Anterior cingulate cortex (tissue), 58 donors: Measurements from ENCODE around the gene PRELID2.
"Not testable (repeated sequence)": the region's sequence is repeated elsewhere in the genome, so short reads cannot be mapped to it uniquely, and the experiment has no call there.

Experiments
- DNase-seq, 58 donors: peaks; one replicate each; lab custom pipeline; 2025; lab: John Stamatoyannopoulos, UW

PRELID2 gene

DNA sequence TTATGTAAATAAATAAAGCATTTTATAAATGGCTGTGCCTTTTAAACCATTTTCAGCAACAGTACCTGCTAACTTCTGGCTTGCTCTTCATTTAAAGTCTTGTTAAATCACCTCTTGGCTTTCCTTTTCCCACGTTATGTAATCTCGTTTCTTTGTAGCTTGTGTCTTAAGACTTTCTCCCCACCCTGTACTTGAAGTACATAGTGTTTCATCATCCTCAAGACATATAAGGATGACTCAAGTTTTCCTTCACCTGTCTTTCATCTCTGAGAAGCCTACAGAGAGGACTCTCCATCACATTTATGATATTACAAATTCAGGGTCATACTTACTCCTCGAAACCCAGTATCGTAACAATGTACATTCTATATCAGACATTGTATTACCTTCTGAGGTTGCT lies 33.9 kb downstream of the PRELID2 start:
- no peak for DNase-seq

GRCh38 chr5:145800181-145800580 lies 35.0 kb downstream of the PRELID2 start:
- DNase-seq, result no peak

DNA sequence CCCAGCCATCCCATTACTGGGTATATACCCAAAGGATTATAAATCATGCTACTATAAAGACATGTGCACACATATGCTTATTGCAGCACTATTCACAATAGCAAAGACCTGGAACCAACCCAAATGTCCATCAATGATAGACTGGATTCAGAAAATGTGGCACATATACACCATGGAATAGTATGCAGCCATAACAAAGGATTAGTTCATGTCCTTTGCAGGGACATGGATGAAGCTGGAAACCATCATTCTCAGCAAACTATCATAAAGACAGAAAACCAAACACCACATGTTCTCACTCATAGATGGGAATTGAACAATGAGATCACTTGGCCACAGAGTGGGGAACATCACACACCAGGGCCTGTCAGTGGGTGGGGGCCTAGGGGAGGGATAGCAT lies 36.6 kb downstream of the PRELID2 start:
- not testable (repeated sequence) for DNase-seq

DNA sequence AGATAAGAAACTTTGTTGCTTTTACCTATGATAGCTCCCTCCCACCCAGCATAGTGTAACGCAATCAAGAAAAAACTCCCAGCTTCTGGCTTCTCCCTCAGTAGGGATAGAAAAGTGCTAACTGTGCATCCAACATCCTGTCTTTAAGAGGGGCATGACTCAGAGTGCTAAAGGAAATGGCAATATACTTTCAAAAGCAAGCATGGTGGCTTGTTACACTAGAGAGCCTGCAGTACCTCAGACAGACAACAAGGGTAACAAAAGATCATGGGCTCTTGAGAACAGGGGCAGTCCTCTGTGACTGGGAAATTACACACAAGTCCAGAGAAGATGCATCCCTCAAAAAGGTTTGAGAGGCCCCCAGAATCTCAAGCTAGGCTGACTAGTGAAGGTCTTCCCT lies 37.8 kb downstream of the PRELID2 start:
- DNase-seq, result no peak

DNA sequence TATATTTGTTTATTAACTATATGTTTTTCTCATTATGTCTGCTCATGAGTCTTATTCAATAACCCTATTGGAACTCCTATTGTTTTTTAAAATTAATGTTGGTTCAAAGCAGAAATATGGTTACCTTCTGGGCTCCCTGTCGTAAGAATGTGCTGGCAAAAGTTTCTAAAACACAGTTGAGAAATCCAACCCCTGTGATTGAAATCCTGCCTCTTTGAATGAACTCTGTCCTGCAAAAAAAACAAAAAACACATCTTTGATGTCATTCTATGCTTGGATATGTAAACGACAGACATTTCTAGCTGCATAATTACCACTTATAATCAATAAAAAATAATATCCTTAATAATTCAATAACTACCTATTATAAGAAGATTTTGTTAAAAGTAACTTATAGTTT lies 38.8 kb downstream of the PRELID2 start:
- DNase-seq, result no peak

DNA sequence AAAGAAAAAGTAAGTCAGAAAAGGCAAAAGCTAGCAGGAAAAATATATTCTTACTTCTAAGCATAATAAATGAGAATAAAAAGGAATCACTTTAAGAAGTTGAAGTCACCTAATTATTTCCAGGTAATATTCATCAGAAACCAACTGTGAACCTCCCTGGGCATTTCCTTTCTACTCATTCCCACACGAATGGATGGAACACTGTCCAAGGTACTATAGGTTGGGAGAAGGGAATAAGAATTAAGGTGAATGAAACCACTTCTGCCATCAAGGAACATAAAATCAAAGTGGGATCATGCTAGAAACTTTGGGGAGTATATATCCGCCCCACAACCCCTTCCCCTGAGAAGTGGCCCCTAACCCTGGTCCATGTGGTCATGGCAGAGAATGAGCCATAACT lies 41.6 kb downstream of the PRELID2 start:
- no peak for DNase-seq

DNA sequence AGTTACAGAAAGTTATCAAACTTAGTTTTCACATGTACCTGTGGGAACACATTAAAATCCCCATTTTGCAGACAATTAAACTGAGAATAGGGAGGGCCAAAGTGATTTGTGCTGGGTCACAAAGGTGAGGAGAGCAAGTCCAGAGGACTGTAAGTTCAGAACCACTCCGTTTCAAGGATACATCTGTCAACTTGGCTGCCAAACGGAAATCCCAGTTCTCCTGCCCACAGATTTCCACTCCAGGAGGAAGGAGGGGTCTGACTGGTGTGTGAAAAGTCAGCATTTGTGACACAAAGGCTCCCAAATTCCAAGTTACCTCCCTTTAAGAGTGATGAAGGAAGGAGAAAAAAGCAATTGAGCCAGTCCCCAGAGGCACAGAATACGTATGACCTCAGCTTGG lies 42.3 kb downstream of the PRELID2 start:
- DNase-seq, result no peak

DNA sequence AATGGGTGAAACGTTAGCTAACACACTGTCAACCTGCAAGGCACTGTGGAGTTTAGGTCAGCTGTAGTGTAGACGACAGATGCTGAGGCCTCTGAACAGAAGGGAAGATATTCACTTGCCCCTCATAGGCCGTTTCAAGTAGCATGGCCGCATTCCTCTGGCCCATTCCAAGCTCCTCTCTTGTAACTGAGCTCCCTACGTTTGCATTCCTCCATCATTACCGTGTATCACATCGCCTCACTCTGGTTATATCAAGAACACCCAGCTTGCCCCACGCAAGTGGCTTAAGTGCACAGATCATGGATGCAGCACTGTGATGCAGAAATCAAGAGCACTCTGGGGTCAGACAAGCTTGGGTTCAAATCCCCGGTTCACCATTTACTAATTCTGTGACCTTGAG lies 43.3 kb downstream of the PRELID2 start:
- DNase-seq, result no peak

DNA sequence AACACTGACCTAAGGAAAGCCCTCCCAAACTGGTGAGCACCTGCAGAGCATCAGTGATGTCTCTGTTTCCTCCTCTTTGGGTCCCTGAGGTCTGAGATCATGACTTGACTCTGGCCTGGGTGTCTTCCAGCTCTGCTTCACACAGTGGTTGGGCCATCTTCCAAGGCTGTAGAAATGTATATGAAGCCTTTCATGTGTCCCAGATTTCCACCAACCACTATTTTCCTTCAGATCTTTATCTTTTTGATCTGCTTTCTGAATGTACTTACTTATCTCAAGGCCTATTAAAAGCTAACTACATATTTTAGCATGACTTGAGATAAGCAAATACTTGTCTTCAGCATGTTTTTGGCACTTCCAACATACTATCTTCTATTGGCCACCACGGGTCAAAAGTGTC lies 47.1 kb downstream of the PRELID2 start:
- no peak for DNase-seq

- DNase-seq, result peak in 2 of 58 donors; percentile 8 to 9
These were observed 47.6 kb downstream of the PRELID2 start for GRCh38 chr5:145787507-145787906.

- peak in 1 of 58 donors; percentile 21 for DNase-seq
These were observed 48.1 kb downstream of the PRELID2 start for GRCh38 chr5:145787001-145787400.

DNA sequence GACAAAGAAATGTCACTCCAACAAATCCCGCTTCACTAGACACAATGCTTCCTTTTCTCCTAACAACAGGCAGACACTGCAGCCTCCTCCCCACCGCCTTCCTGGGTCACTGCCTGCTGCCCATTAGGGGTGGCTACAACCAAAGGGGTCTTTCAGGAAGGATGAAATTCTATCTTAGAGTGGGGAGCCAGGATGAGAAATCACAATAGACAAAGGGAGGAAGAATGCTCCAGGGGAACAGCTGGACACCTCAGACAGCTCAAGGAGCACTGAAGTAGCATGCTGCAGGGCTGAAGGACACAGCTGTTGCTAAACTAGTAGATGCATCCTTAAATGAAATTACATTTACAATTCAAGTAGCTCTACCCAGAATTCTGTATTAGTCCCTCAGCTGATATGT lies 54.2 kb downstream of the PRELID2 start:
- DNase-seq, result no peak

GRCh38 chr5:145778144-145778900 lies 56.8 kb downstream of the PRELID2 start:
- DNase-seq, result peak in 48 of 58 donors; percentile 1 to 86 (median 34)

DNA sequence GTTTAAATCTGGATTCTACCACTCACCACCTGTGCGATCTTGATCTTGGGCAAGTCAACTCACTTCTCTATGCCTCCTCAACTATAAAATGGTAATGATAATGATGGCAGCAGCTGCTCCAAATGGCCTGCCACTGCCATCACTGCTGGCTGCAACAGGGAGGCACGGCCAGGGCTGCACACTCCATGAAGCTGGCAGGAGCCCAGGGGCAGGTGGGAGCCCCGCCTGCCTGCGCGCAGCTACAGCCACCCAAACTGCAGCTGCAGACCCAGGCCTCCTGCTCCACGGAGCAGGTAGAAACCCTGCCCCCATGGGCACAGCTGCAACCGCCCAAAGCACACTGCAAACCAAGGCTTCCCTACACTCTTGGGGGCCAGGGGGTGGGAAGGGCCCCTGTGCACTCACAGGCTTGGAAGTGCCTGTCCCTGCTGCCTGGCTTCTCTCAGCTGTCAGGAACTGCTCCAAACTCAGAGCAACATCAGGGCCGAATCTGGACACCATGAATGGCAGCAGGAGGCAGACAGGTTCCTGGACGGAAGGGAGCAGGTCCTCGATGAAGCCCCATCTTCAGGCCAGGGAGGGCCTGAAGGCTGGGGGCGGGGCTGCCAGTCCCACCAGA lies 57.6 kb downstream of the PRELID2 start:
- DNase-seq, result peak in 1 of 58 donors; percentile 1

- DNase-seq, result no peak
These were observed 58.3 kb downstream of the PRELID2 start for GRCh38 chr5:145776886-145777285.

GRCh38 chr5:145775893-145776444 lies 59.2 kb downstream of the PRELID2 start:
- DNase-seq, result no peak

DNA sequence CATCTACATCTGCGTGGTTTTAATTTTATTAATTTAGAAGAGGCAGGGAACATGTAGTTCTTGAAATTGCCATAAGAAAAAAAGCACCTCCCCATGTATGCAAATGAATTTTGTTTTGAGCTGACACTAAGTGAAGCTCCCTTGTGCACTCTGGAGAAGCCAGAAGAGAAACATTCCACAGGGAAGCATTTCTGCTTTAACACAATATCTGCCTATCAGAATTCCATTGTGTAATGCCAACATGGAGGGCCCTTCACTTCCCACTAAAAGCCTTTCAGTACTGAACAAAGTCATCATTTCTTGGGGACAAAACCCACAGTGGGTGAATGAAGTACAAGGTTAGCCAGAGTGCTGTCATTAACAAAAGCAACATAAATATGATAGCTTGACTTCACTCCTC lies 59.7 kb downstream of the PRELID2 start:
- no peak for DNase-seq

DNA sequence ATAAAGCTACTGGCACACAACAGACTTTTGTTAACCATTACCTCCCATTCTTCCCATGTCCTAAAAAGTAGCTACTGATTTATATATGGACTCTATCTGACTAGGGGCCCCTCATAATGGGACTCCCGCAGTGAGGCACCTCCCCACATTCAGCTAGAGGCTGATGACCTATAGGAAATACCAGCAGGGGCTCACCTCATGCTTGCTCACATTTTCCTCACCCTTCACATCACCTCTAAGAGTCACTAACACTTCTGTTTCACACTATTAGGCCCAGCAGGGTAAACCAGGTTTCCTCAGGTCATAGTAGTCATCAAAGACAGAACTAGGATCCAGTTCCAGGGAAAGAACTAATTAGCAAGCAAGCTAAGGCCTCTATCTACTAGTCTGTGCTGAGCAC lies 60.7 kb downstream of the PRELID2 start:
- no peak for DNase-seq

DNA sequence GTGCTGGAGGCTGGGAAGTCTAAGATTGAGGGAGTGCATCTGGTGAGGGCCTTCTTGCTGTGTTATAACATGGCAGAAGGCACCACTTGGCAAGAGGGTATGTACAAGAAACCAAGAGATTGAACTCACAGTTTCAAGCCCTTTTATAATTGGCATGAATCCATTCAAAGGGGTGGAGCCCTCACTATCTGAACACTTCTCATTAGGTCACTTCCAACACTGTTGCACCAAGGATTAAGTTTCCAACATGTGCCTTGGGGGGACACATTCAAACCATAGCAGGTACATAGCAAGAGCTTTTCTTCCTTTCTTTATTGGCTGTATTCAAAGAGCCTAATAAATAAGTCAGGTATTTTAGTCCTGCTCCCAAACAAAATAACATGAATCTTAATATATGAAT lies 62.7 kb downstream of the PRELID2 start:
- no peak for DNase-seq

DNA sequence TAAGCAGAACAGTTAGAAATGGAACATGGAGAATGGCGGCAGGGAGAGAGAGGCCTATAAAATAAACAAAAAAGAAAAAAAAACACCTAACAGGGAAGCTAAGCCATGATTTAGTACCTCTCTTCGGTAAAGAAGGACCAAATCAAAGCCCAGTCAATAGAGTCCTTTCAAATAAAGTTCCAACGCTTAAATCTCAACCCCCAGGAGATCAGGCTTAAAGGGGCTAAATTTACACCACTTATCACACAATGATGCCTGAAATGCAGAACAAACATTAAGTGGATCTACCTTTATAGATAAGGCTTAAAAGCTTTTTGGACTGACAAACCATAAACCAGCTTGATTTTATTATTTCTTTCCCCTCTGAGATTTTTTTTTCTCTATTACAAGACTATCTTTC lies 66.3 kb downstream of the PRELID2 start:
- no peak for DNase-seq

DNA sequence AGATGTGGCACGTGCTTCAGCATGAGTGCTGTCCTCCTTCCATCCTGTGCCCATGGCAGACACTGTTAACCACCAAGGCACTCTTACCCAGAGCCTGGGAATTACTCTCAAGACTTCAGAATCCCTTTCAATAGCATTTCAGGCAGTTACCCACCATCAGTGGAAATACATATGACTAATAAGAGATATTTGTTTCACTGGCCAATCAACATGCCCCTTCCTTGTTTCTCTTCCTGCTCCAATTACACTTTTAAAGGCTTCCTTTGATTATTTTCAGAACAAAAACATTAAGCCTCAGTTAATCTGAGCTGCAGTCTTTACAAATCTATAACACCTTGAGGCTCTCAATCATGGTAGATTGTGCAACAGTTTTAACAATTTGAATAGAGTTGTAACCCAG lies 70.8 kb downstream of the PRELID2 start:
- DNase-seq, result no peak

GRCh38 chr5:145762833-145763232 lies 72.3 kb downstream of the PRELID2 start:
- DNase-seq, result no peak
